ENCODE data around the gene ALKBH6. TPM values are rescaled to one million over a fixed set of nuclear protein-coding genes. Genes with fewer than 3 reads are reported as not detected.
"Not testable (repeated sequence)": the region's sequence is repeated elsewhere in the genome, so short reads cannot be mapped to it uniquely, and the experiment has no call there.

ALKBH6 gene
- total RNA-seq, 4 donors from 2014 or later, result 11.9 to 37.9 (median 25.0) TPM

GRCh38 chr19:35987571-35987896 lies 26.5 kb downstream of the ALKBH6 start:
- intact Hi-C loops (cut with DNase I; ENCODE audit: low total_unique reads), result no loop called here
- no peak for DNase-seq (ENCODE audit: low spot score in 2 of 2)
- TF ChIP-seq CTCF (IDR thresholded peaks at IDR 0.05) (no peak), POLR2A (IDR thresholded peaks at IDR 0.05) (no peak)
- 33 to 42% methylated on average over 8 of the region's 8 CpGs for WGBS, 2 donors
- no peak overlapping the region for H3K4me3 ChIP-seq (ENCODE audit: low read depth, poor library complexity, severe bottlenecking)

- H3K4me3 ChIP-seq (ENCODE audit: low read depth, poor library complexity, severe bottlenecking), result no peak overlapping the region
- peak; percentile 38 to 88 for DNase-seq (ENCODE audit: low spot score in 2 of 2)
- intact Hi-C loops (cut with DNase I; ENCODE audit: low total_unique reads), result no loop called here
- TF ChIP-seq CTCF (IDR thresholded peaks at IDR 0.05) (no peak), POLR2A (IDR thresholded peaks at IDR 0.05) (no peak)
- 8 to 11% methylated on average over 38 to 54 of the region's 54 CpGs for WGBS, 2 donors
These were observed 27.1 kb downstream of the ALKBH6 start for GRCh38 chr19:35986664-35987570.

- no peak for DNase-seq (ENCODE audit: low spot score in 2 of 2)
- intact Hi-C loops (cut with DNase I; ENCODE audit: low total_unique reads), result no loop called here
- WGBS, 2 donors, result 85 to 100% methylated on average over 1 to 5 of the region's 5 CpGs
- H3K4me3 ChIP-seq (ENCODE audit: low read depth, poor library complexity, severe bottlenecking), result no peak overlapping the region
- no peak for TF ChIP-seq CTCF (IDR thresholded peaks at IDR 0.05)
These were observed 27.9 kb downstream of the ALKBH6 start for GRCh38 chr19:35986111-35986510.

- WGBS, 2 donors, result 79 to 83% methylated on average over 8 of the region's 8 CpGs
- intact Hi-C loops (cut with DNase I; ENCODE audit: low total_unique reads), result no loop called here
- DNase-seq (ENCODE audit: low spot score in 2 of 2), result no peak
- TF ChIP-seq CTCF (IDR thresholded peaks at IDR 0.05) (no peak), POLR2A (IDR thresholded peaks at IDR 0.05) (no peak)
- no peak overlapping the region for H3K4me3 ChIP-seq (ENCODE audit: low read depth, poor library complexity, severe bottlenecking)
These were observed 30.8 kb downstream of the ALKBH6 start for GRCh38 chr19:35983177-35983576.

- H3K4me3 ChIP-seq (ENCODE audit: low read depth, poor library complexity, severe bottlenecking); intact Hi-C loops (cut with DNase I; ENCODE audit: low total_unique reads); DNase-seq (ENCODE audit: low spot score in 2 of 2): not testable (repeated sequence)
- 79 to 89% methylated on average over 4 of the region's 4 CpGs for WGBS, 2 donors
These were observed 33.0 kb downstream of the ALKBH6 start for GRCh38 chr19:35980997-35981396.

GRCh38 chr19:35978832-35979365 lies 35.1 kb downstream of the ALKBH6 start:
- intact Hi-C loops (cut with DNase I; ENCODE audit: low total_unique reads), result no loop called here
- DNase-seq (ENCODE audit: low spot score in 2 of 2), result no peak
- no peak for TF ChIP-seq POLR2A (IDR thresholded peaks at IDR 0.05)
- no peak for TF ChIP-seq CTCF (IDR thresholded peaks at IDR 0.05)
- WGBS, 2 donors, result 55 to 76% methylated on average over 15 to 20 of the region's 20 CpGs
- H3K4me3 ChIP-seq (ENCODE audit: low read depth, poor library complexity, severe bottlenecking), result no peak overlapping the region

All from lower leg skin (tissue), 4 donors.